Activated T-cell treated with anti-CD3 and anti-CD28 coated beads for 24 hours (primary cell): ENCODE data around the gene ACOT7.
A peak's percentile ranks its signal among the peaks of the same experiment; 100 is the strongest.
"Not testable (repeated sequence)": the region's sequence is repeated elsewhere in the genome, so short reads cannot be mapped to it uniquely, and the experiment has no call there.

Source experiments
- DNase-seq: peaks from one replicate; pipeline ENCODE4 v3.0.0-alpha.2; 2020; ENCODE audit warnings: low read depth

The ACOT7 gene

DNA sequence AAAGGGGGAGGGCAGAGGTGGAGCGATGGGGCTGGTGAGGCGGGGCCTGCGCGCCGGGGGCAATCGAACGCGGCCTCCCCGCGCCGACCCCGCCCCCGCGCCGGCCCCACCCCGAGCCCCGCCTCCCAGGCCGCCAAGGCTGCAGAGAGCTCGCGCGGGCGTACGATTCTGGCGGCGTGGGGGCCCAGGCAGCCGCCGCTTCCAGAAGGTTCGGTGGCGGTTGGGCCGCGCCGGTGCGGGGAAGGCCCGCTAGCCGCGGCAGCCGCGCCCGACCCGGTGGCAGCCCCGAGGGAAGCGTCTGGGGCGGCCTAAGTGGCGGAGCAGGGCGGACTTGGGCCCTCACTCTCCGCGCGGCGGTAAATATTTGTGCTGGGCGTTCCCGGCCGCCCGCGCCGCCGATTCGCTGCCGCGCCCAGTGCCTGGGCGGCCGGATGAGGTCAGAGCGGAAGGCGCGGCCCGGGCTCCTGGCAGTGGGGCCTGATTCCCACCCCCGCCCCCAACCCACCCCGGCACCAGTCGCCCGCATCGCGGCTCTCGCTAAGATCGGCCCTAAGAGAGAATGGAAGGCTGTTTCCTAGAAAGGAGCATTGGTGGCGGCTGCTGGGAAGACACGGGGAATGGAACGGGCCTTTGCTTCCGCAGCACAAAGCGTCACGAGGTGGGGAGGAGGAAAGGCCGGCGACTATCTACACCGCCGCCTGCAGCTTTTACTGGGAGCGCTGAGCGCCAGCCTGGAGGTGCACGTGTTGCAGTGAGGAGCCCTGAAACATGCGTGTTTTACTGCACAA lies at the start of gene ACOT7:
Gene ACOT7, minus strand, starts transcription at position 368 of the 788 bp plus-strand sequence. CDS start 368 bp downstream, outside the sequence.
- peak; percentile 85 for DNase-seq

GRCh38 chr1:6441586-6441985 lies 48.0 kb upstream of the ACOT7 start:
- no peak for DNase-seq

DNA sequence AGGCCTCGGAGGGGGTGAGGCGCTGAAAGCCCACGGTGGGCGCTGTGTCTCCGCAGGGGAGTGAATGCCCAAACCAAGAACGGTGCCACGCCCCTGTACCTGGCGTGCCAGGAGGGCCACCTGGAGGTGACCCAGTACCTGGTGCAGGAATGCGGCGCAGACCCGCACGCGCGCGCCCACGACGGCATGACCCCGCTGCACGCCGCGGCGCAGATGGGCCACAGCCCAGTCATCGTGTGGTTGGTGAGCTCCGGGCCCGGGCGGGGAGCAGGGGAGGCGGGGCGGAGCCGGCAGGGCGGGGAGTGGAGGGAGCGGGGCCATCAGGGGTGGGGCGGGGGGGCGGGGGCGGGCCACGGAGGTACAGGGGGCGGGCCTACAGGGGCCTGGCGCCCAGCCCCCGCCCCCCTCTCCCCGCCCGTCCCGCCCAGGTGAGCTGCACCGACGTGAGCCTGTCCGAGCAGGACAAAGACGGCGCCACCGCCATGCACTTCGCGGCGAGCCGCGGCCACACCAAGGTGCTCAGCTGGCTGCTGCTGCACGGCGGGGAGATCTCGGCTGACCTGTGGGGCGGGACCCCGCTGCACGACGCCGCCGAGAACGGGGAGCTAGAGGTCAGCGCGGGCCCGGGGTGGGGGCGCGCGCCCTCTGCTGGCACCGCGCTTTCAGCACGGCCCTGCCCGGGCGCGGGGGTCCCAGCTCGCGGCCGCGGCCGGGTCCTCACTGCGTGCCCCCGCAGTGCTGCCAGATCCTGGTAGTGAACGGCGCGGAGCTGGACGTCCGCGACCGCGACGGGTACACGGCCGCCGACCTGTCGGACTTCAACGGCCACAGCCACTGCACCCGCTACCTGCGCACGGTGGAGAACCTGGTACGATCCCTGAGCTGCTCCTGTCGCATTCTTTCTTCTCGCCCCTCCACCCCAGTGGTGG lies 46.9 kb upstream of the ACOT7 start:
- DNase-seq, result peak; percentile 60

DNA sequence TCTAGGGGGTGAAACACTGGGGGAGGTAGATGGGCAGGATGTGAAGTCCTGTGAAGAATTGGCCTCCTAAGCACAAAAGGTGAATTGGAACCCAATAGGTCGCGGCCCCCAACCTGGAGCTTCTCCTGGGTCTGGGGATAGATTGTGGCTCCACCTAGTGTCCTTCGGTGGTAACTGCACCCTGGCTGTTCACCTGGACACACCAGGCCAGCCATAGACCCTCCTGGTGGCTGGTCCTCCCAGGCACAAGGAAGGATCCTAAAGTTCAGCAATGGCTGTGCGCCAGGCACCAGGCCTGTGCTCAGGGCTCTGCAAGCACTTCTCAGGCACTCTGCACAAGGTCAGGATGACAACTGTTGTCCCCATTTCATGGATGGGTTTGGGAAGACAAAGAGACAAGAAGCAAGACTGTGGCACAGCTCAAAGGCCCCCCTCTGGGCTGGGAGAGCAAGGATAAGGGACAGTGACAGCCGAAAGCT lies 44.5 kb upstream of the ACOT7 start:
- DNase-seq, result peak; percentile 63

GRCh38 chr1:6437012-6437700 lies 43.6 kb upstream of the ACOT7 start:
- not testable (repeated sequence) for DNase-seq

DNA sequence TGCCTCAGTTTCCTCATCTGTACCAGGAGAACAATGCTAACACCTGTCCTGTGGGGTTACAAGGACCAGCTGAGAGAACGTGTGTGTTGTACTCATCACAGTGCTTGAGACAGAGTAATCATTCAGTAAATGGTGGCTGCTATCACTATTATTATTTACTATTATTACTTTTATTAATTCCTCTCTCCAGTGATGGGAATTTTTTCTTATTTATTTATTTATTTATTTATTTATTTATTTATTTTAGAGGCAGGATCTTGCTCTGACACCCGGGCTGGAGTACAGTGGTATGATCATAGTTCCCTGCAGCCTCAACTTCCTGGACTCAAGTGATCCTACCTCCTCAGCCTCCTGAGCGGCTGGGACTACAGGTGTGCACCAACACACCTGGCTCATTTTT lies 42.7 kb upstream of the ACOT7 start:
- DNase-seq, result not testable (repeated sequence)

- no peak for DNase-seq
Measured at GRCh38 chr1:6435547-6435946, 42.0 kb upstream of the ACOT7 start.

DNA sequence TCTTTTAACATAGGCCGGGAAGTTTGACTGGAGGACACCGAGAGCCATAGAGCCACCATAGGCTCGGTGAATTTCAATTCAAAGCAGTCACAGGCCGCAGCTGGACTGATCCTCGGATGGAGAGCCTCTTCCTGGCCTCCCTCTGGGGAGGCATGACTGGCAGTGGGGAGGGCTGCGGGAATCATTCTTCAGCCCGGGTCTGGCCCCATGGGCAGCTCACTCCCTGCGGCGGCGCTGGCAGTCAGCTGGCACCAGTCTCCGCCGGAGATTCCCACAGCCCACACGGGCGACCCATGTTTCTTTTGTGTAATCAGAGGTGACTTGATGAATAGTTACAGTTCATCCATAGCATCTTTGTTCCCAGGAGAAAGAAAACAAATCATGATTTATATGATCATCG lies 41.6 kb upstream of the ACOT7 start:
- DNase-seq, result no peak

GRCh38 chr1:6434186-6434585 lies 40.6 kb upstream of the ACOT7 start:
- DNase-seq, result no peak

DNA sequence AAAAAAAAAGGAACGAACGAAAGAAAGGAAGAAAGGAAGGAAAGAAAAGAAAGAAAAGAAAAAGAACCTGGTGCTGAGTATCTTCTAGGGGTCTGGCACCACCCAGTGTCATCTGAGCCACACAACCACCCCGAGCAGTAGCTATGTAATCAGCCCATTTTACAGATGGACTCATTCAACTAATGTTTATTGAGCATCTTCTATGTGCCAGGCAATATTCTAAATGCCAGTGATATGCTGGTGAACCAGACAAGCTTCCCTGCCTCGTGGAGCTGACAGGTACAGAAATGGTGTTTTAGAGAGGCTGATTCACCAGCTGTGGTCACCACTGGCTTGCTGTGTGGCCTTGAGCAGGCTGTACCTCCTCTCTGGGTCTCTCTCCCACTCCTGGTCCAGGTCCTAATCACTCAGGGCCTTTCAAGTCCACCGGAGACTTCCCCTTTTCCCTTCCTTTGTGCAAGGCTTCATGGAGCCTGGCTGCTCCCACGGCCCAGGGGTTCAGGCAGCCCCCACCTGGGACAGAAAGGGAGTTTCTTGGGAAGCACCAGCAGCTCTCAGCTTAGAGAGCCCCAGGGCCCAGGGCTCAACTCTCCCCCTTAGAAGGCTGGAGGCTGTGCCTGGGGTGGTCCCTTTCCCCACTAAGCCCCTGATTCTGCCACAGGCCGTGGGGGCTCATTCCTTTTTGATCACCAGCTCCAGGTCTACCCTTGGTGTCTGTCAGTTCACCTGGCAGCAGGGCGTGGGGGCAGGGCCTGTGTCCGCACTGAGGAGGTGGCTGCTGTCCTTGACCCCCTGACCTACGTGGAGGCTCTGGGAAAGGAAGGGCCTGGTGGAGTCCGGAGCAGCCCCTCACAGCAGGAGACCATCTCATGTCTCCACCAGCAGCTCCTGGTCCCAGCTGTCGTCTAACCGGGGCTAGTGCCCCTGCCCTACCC lies 38.3 kb upstream of the ACOT7 start:
- DNase-seq, result not testable (repeated sequence)

GRCh38 chr1:6429660-6430411 lies 36.3 kb upstream of the ACOT7 start:
- not testable (repeated sequence) for DNase-seq

- DNase-seq, result not testable (repeated sequence)
Measured at GRCh38 chr1:6428453-6428852, 34.9 kb upstream of the ACOT7 start.

GRCh38 chr1:6427441-6428390 lies 34.1 kb upstream of the ACOT7 start:
- no peak for DNase-seq

DNA sequence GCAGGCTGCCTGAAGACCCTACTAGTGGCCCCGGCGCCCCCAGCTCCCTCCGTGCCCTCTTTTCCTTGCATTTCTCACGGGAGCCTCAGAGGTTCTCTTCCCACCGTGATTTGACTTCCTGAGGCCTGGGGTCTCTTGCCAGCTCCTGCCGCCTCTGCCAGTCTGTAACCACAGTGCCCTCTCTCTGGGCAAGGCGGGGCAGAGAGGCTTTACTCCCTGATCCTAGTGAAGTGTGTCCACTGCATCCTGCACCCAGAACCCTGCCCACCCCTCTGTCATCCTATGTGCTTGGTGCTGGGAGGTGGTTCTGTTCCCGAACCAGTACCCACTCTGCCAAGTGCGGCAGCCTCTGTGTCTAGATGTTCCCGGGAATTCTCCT lies 33.4 kb upstream of the ACOT7 start:
- DNase-seq, result no peak

GRCh38 chr1:6426277-6426971 lies 32.9 kb upstream of the ACOT7 start:
- no peak for DNase-seq

DNA sequence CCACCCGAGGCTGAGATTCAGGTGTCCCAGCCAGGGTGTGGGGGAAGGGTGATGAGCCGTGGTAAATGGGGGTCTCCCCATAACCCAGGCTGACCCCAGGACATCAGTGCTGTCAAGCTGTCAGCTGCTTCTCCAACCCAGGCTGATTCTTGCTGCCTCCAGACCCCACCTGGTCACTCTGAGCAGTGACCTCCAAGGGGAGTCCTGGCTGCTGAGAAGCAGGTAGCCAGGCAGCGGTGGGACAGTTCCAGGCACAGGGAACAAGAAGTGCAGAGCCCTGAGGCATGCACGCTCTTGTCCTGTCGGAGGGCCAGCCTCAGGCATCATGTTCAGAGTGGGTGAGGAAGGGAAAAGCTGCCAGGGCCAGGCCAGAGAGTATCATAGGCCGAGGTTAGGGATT lies 32.1 kb upstream of the ACOT7 start:
- DNase-seq, result no peak

DNA sequence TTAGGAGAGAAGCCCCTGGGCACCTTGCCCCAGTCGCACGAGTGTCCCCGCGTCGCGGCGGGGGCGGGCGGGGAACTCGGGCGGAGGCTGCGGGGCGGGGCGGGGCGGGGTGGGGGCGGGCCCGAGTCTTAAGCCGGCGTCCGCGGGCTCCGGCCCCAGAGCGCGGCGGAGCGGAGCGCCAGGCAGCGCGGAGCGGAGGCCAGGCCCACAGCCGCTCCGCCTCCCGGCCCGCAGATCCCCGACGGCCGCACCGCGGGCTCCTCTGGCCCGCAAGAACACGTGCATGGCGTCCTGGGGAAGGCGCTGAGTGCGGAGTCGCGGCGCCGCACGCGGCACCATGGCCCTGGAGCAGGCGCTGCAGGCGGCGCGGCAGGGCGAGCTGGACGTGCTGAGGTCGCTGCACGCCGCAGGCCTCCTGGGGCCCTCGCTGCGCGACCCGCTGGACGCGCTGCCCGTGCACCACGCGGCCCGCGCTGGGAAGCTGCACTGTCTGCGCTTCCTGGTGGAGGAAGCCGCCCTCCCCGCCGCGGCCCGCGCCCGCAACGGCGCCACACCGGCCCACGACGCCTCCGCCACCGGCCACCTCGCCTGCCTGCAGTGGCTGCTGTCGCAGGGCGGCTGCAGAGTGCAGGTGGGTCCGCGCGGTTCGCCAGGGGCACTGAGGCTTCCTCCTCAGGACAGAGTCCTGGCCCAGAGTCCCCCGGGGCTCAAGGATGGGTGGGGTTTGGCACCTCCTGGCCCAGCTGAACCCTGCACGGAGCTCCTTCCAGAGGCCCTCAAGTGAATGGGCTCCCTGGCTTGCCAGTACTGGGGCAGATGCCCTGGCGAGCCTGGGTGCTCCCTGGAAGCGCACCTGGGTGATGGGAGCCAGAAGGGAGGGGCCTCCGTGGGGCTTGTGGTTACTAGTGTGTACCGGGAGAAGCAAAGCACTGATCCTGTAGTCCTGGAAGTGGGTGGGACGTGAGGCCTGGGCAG lies 31.3 kb upstream of the ACOT7 start, which contains the start of gene ESPN:
Gene ESPN, plus strand, starts transcription at position 158 of the 975 bp plus-strand sequence. Its CDS starts 180 bp downstream, at position 338.
- no peak for DNase-seq
